Fibroblast of upper back skin (primary cell): ENCODE results near the gene TPPP.

Experiments used
- DNase-seq: peaks from one replicate; pipeline ENCODE4 v3.0.0-alpha.2; 2013

The TPPP gene

GRCh38 chr5:622946-623522, 70.1 kb downstream of the TPPP start:
- no peak for DNase-seq

GRCh38 chr5:622359-622758, 70.8 kb downstream of the TPPP start:
- DNase-seq = no peak

GRCh38 chr5:621341-621761, 71.8 kb downstream of the TPPP start:
- no peak for DNase-seq

GRCh38 chr5:620586-621180, 72.5 kb downstream of the TPPP start:
- no peak for DNase-seq

GRCh38 chr5:620152-620551, 73.0 kb downstream of the TPPP start:
- DNase-seq = no peak

- DNase-seq = no peak
These were observed 73.7 kb downstream of the TPPP start for GRCh38 chr5:619444-619843.

- no peak for DNase-seq
These were observed 74.7 kb downstream of the TPPP start for GRCh38 chr5:618450-618849.

GRCh38 chr5:617896-618295, 75.3 kb downstream of the TPPP start:
- DNase-seq = no peak

- DNase-seq = no peak
These were observed 76.6 kb downstream of the TPPP start for GRCh38 chr5:616484-617039.

GRCh38 chr5:612498-613424, 80.4 kb downstream of the TPPP start:
- no peak for DNase-seq

- DNase-seq = peak; percentile 81
These were observed 81.2 kb downstream of the TPPP start, which contains the start of gene CEP72 for GRCh38 chr5:611731-612486. CEP72 (plus strand) TSS chr5:612340; CDS start chr5:612362, 22 bp downstream.

GRCh38 chr5:610744-611730, 82.1 kb downstream of the TPPP start:
- no peak for DNase-seq

- no peak for DNase-seq
These were observed 83.0 kb downstream of the TPPP start for GRCh38 chr5:610011-610743.
